Gastroesophageal sphincter (tissue), 2 donors: ENCODE measurements around the gene ERG.

Experiments
- POLR2A ChIP-seq, 2 donors: fragments of 450-650 bp; IDR thresholded peaks; one replicate each; pipeline ENCODE4 v1.6.1; 2017; ENCODE audit warnings: antibody characterized with exemption in 2 of 2, mild to moderate bottlenecking in 2 of 2, moderate library complexity in 1 of 2
- POLR2AphosphoS5 ChIP-seq: sonication (generic); formaldehyde crosslinking; IDR thresholded peaks from one replicate; pipeline ENCODE4 v1.6.1; 2017; ENCODE audit warnings: antibody characterized with exemption

- TF ChIP-seq POLR2AphosphoS5: no peak
- no peak for TF ChIP-seq POLR2A (IDR thresholded peaks at IDR 0.05)
Observed at GRCh38 chr21:38349111-38349746, 149.0 kb downstream of the ERG start.
